ENCODE results near the gene EPG5.

DNA sequence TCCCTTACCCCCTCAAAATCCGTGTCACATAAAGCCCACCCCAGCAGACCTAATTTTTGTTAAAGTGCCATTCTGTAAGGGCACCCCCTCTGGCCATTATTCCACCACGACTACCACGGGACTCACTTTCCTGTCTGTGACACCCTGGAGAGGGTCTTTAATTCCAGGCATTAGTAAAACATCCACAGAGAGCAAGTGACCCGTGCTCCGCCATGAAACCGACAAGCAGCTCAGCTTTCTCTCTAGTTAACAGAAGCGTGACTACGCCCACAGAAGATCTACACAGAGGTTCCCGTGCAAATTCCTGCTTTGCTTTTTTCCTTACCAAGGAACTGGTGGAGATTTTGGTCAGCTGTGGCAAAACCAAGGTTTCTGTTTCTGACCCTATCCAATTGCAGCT is 137.3 kb downstream of the EPG5 start:
- TF ChIP-seq, protein P1, sequence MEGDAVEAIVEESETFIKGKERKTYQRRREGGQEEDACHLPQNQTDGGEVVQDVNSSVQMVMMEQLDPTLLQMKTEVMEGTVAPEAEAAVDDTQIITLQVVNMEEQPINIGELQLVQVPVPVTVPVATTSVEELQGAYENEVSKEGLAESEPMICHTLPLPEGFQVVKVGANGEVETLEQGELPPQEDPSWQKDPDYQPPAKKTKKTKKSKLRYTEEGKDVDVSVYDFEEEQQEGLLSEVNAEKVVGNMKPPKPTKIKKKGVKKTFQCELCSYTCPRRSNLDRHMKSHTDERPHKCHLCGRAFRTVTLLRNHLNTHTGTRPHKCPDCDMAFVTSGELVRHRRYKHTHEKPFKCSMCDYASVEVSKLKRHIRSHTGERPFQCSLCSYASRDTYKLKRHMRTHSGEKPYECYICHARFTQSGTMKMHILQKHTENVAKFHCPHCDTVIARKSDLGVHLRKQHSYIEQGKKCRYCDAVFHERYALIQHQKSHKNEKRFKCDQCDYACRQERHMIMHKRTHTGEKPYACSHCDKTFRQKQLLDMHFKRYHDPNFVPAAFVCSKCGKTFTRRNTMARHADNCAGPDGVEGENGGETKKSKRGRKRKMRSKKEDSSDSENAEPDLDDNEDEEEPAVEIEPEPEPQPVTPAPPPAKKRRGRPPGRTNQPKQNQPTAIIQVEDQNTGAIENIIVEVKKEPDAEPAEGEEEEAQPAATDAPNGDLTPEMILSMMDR (IDR thresholded peaks at IDR 0.05): no peak
- TF ChIP-seq POLR2A (IDR thresholded peaks at IDR 0.05): no peak
